Measurements from ENCODE around the gene STK24. TPM values are rescaled to one million over a fixed set of nuclear protein-coding genes. Genes with fewer than 3 reads are reported as not detected.

STK24 gene
- polyA plus RNA-seq, 1 of the 3 experiments (the other 2 are of a cell fraction): 30.5 TPM

DNA sequence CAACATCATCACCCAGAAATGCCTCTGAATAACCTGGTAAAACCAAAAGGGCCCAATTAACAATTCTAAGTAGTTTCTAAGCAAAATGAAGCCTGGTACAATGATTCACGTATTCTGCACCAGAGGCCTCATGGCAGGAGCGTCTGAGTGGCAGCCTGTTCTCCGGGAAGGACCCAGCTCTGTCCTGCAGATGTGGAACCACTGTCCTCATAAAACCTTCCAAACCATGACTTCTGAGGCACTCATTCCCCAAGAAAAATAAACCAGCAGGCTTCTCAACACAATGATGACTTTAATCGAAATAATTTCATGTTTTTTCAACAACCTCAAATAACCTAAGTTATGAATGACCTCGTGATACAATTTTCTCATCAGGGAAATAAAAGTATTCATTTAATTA is 89.9 kb downstream of the STK24 start:
- Histone ChIP-seq H4K20me1 (ENCODE audit: insufficient read depth) (peaks cover 36% of the 10 kb centered on the region), H3K27me3 (ENCODE audit: insufficient read depth) (no peaks in the 10 kb centered on the region), H3F3A (replicated peaks; ENCODE audit: insufficient read depth) (peaks cover 17% of the 10 kb centered on the region), H3K27ac (ENCODE audit: low read depth in 2 of 2, low read length in 1 of 2) (no peak overlapping the region), H3K9me2 (no peaks in the 10 kb centered on the region), H3K79me2 (ENCODE audit: insufficient read depth) (peaks cover 87% of the 10 kb centered on the region), H3K9ac (no peak overlapping the region), H3K4me2 (no peak overlapping the region), H3K9me3 (no peaks in the 10 kb centered on the region), H3K4me3 (ENCODE audit: low read depth in 2 of 2, low read length in 1 of 2) (no peak overlapping the region), H3K4me1 (ENCODE audit: control insufficient read depth in 1 of 2, insufficient read depth in 2 of 2, low read depth in 1 of 2, low read length in 1 of 2) (peaks cover 34 to 66% of the 10 kb centered on the region in 2 experiments), H3K36me3 (replicated peaks in 1 of 2; ENCODE audit: control insufficient read depth in 1 of 2, insufficient read depth in 2 of 2, low read length in 1 of 2) (no peaks in the 10 kb centered on the region), H2AFZ (ENCODE audit: low read depth) (no peak overlapping the region)
- ChIA-PET POLR2A (no interaction called here), CTCF (interaction anchor here (1.4 kb wide), 1 partner anchor 166 kb away, joined by 3 read pairs; no protein-coding TSS in a partner anchor)
- DNase-seq: no peak
- TF ChIP-seq GATA2 (CRISPR knock-in tag; IDR thresholded peaks at IDR 0.05) (no peak), MEF2A (IDR thresholded peaks at IDR 0.05; ENCODE audit: borderline replicate concordance, low read depth) (no peak), JUND (IDR thresholded peaks at IDR 0.05) (no peak), CHD2 (IDR thresholded peaks at IDR 0.05; ENCODE audit: low read length, partially characterized antibody) (no peak), RFX5 (IDR thresholded peaks at IDR 0.05; ENCODE audit: low read length) (no peak), POLR2AphosphoS5 (IDR thresholded peaks at IDR 0.05; ENCODE audit: low read depth, low read length) (no peak), MXI1 (IDR thresholded peaks at IDR 0.05; ENCODE audit: low read depth, low read length) (no peak), IRF3 (IDR thresholded peaks at IDR 0.05; ENCODE audit: low read depth, low read length) (no peak)
- TF ChIP-seq, protein P1, sequence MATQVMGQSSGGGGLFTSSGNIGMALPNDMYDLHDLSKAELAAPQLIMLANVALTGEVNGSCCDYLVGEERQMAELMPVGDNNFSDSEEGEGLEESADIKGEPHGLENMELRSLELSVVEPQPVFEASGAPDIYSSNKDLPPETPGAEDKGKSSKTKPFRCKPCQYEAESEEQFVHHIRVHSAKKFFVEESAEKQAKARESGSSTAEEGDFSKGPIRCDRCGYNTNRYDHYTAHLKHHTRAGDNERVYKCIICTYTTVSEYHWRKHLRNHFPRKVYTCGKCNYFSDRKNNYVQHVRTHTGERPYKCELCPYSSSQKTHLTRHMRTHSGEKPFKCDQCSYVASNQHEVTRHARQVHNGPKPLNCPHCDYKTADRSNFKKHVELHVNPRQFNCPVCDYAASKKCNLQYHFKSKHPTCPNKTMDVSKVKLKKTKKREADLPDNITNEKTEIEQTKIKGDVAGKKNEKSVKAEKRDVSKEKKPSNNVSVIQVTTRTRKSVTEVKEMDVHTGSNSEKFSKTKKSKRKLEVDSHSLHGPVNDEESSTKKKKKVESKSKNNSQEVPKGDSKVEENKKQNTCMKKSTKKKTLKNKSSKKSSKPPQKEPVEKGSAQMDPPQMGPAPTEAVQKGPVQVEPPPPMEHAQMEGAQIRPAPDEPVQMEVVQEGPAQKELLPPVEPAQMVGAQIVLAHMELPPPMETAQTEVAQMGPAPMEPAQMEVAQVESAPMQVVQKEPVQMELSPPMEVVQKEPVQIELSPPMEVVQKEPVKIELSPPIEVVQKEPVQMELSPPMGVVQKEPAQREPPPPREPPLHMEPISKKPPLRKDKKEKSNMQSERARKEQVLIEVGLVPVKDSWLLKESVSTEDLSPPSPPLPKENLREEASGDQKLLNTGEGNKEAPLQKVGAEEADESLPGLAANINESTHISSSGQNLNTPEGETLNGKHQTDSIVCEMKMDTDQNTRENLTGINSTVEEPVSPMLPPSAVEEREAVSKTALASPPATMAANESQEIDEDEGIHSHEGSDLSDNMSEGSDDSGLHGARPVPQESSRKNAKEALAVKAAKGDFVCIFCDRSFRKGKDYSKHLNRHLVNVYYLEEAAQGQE (IDR thresholded peaks at IDR 0.05; ENCODE audit: low read depth, low read length): no peak
- TF ChIP-seq, protein P2, sequence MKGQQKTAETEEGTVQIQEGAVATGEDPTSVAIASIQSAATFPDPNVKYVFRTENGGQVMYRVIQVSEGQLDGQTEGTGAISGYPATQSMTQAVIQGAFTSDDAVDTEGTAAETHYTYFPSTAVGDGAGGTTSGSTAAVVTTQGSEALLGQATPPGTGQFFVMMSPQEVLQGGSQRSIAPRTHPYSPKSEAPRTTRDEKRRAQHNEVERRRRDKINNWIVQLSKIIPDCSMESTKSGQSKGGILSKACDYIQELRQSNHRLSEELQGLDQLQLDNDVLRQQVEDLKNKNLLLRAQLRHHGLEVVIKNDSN (IDR thresholded peaks at IDR 0.05; ENCODE audit: borderline replicate concordance, low read depth): no peak
- WGBS (ENCODE audit: low lambda C conversion rate): 96% methylated on average over 5 of the region's 5 CpGs

DNA sequence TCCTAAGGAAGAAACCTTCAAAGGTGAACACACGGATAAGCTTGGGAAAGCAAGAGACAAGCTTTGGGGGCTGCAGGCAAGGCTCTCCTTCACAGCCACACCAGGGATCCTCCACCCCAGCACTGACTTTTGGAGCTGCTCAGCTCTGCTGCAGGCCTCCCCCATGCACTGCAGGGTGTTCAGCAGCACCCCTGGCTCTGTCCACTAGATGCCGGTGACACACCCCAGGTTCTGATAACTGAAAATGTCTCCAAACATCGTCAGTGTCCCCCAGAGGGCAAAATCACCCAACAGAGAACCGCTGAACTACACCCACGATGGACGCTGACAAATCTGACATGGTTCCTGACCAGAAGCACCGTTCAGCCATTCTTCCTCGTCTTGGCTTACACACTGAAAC is 90.5 kb downstream of the STK24 start:
- Histone ChIP-seq H3K9me2 (no peaks in the 10 kb centered on the region), H3K4me1 (ENCODE audit: control insufficient read depth in 1 of 2, insufficient read depth in 2 of 2, low read depth in 1 of 2, low read length in 1 of 2) (peaks cover 34 to 70% of the 10 kb centered on the region in 2 experiments), H3K27me3 (ENCODE audit: insufficient read depth) (no peaks in the 10 kb centered on the region), H3K27ac (ENCODE audit: low read depth in 2 of 2, low read length in 1 of 2) (no peak overlapping the region), H2AFZ (ENCODE audit: low read depth) (no peak overlapping the region), H3K9me3 (no peaks in the 10 kb centered on the region), H3F3A (replicated peaks; ENCODE audit: insufficient read depth) (peaks cover 17% of the 10 kb centered on the region), H4K20me1 (ENCODE audit: insufficient read depth) (peaks cover 35% of the 10 kb centered on the region), H3K4me2 (no peak overlapping the region), H3K79me2 (ENCODE audit: insufficient read depth) (peaks cover 87% of the 10 kb centered on the region), H3K9ac (no peak overlapping the region), H3K36me3 (replicated peaks in 1 of 2; ENCODE audit: control insufficient read depth in 1 of 2, insufficient read depth in 2 of 2, low read length in 1 of 2) (no peaks in the 10 kb centered on the region), H3K4me3 (ENCODE audit: low read depth in 2 of 2, low read length in 1 of 2) (no peak overlapping the region)
- TF ChIP-seq FOXM1 (IDR thresholded peaks at IDR 0.05; ENCODE audit: low read depth) (no peak), NRF1 (IDR thresholded peaks at IDR 0.05; ENCODE audit: low read depth, low read length) (no peak)
- no peak for DNase-seq
- POLR2A ChIA-PET: no interaction called here
- CTCF ChIA-PET: interaction anchor here (1.5 kb wide), 1 partner anchor 41 kb away, joined by 6 read pairs; no protein-coding TSS in a partner anchor
- WGBS (ENCODE audit: low lambda C conversion rate): 97% methylated on average over 8 of the region's 8 CpGs
